Measurements from ENCODE around the gene ATXN7L1.

- no peak for TF ChIP-seq NFRKB (IDR thresholded peaks at IDR 0.05)
- no peak for TF ChIP-seq ARNT (IDR thresholded peaks at IDR 0.05)
- no peak for TF ChIP-seq SP1 (IDR thresholded peaks at IDR 0.05)
Observed at GRCh38 chr7:105721571-105722104, 154.8 kb downstream of the ATXN7L1 start.

Measured in HEK293T (cell line).